Liver (tissue), 3 donors: ENCODE results near the gene CDKN1B.

Experiments
- CTCF ChIP-seq: fragments of 150-350 bp; IDR thresholded peaks from 2 replicates; pipeline ENCODE4 v1.5.1; 2017; ENCODE audit warnings: improper control_type of control experiment, low read depth, low read length; ENCODE audit not compliant: missing input control
- EGR1 ChIP-seq, 2 donors: IDR thresholded peaks; 2 replicates each; pipeline ENCODE4 v1.6.1; 2016 to 2018; ENCODE audit warnings: antibody characterized with exemption in 2 of 2, low read depth in 2 of 2
- GABPA ChIP-seq, 2 donors: IDR thresholded peaks in 1 of 2; conservative IDR thresholded peaks in 1 of 2; 2 replicates each; pipeline ENCODE4 v1.6.1; 2016; ENCODE audit warnings: antibody characterized with exemption in 2 of 2, mild to moderate bottlenecking in 1 of 2, moderate library complexity in 1 of 2
- HNF4A ChIP-seq, 2 donors: conservative IDR thresholded peaks; 2 replicates each; pipeline ENCODE4 v1.6.1; 2016; ENCODE audit warnings: antibody characterized with exemption in 2 of 2, mild to moderate bottlenecking in 2 of 2
- MAX ChIP-seq: IDR thresholded peaks from 2 replicates; pipeline ENCODE4 v1.6.1; 2016; ENCODE audit warnings: antibody characterized with exemption
- RAD21 ChIP-seq, 2 donors: IDR thresholded peaks; 2 replicates each; pipeline ENCODE4 v1.6.1; 2016; ENCODE audit warnings: antibody characterized with exemption in 2 of 2, mild to moderate bottlenecking in 2 of 2
- REST ChIP-seq: IDR thresholded peaks from 2 replicates; pipeline ENCODE4 v1.6.1; 2016; ENCODE audit warnings: antibody characterized with exemption, mild to moderate bottlenecking
- RXRA ChIP-seq, 2 donors: IDR thresholded peaks; 2 replicates each; pipeline ENCODE4 v1.6.1; 2017 to 2018; ENCODE audit warnings: antibody characterized with exemption in 2 of 2, mild to moderate bottlenecking in 1 of 2
- SP1 ChIP-seq: IDR thresholded peaks from 2 replicates; pipeline ENCODE4 v1.6.1; 2018; ENCODE audit warnings: antibody characterized with exemption, mild to moderate bottlenecking
- TAF1 ChIP-seq: conservative IDR thresholded peaks from 2 replicates; pipeline ENCODE4 v1.6.1; 2016; ENCODE audit warnings: antibody characterized with exemption, mild to moderate bottlenecking
- YY1 ChIP-seq: IDR thresholded peaks from 2 replicates; pipeline ENCODE4 v1.6.1; 2016; ENCODE audit warnings: antibody characterized with exemption, mild to moderate bottlenecking
- donor health status: healthy.
- donor health status: healthy.

GRCh38 chr12:12704593-12705230 lies 12.5 kb upstream of the CDKN1B start:
- TF ChIP-seq CTCF: peak; percentile 99
- TF ChIP-seq REST: no peak
- peak in 1 of 2 donors; percentile 7 for TF ChIP-seq GABPA (IDR thresholded peaks at IDR 0.05 in 1 of 2, conservative IDR thresholded peaks at IDR 0.05 in 1 of 2)
- TF ChIP-seq HNF4A (conservative IDR thresholded peaks at IDR 0.05): peak; percentile 36 to 55
- TF ChIP-seq EGR1 (IDR thresholded peaks at IDR 0.05; ENCODE audit: low read depth in 2 of 2): no peak
- TF ChIP-seq SP1: peak; percentile 75
- TF ChIP-seq MAX: peak; percentile 48
- TF ChIP-seq RAD21 (IDR thresholded peaks at IDR 0.05): peak; percentile 100
- TF ChIP-seq TAF1: no peak
- TF ChIP-seq YY1: peak; percentile 63
- TF ChIP-seq RXRA (IDR thresholded peaks at IDR 0.05): peak; percentile 65 to 73
